ENCODE measurements around the gene EIF4G3.

DNA sequence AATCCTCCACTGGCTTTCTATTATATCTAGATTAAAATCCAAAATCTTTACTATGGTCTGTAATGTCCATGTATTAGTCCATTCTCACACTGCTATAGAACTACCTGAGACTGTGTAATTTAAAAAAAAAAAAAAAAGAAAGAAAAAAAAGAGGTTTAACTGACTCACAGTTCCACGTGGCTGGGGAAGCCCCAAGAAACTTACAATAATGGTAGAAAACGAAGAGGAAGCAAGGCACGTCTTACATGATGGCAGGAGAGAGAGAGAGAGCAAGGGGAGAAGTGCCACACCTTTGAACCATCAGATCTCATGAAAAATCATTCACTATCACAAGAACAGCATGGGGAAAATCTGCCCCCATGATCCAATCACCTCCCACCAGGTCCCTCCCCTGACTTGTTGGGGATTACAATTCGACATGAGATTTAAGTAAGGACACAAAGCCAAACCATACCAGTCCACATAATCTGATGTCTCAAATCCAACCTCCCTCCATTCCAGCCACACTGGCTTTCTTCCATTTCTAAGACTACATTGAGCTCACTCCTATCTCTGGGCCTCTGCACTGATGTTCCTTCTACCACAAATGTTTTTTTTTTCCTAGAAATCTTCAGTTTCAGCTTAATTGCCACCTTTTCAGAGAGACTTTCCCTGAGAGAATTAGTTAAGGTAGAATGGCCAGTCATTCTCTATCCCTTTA, 92.4 kb downstream of the EIF4G3 start:
- TF ChIP-seq, protein P1, sequence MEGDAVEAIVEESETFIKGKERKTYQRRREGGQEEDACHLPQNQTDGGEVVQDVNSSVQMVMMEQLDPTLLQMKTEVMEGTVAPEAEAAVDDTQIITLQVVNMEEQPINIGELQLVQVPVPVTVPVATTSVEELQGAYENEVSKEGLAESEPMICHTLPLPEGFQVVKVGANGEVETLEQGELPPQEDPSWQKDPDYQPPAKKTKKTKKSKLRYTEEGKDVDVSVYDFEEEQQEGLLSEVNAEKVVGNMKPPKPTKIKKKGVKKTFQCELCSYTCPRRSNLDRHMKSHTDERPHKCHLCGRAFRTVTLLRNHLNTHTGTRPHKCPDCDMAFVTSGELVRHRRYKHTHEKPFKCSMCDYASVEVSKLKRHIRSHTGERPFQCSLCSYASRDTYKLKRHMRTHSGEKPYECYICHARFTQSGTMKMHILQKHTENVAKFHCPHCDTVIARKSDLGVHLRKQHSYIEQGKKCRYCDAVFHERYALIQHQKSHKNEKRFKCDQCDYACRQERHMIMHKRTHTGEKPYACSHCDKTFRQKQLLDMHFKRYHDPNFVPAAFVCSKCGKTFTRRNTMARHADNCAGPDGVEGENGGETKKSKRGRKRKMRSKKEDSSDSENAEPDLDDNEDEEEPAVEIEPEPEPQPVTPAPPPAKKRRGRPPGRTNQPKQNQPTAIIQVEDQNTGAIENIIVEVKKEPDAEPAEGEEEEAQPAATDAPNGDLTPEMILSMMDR (IDR thresholded peaks at IDR 0.05) = no peak
- TF ChIP-seq EZH2 (IDR thresholded peaks at IDR 0.05; ENCODE audit: borderline replicate concordance, insufficient read depth, low read depth, low read length, poor library complexity, severe bottlenecking) = no peak
